Endometrial microvascular endothelial cells (primary cell): ENCODE results near the gene ZMIZ1. TPM values are rescaled to one million over a fixed set of nuclear protein-coding genes. Genes with fewer than 3 reads are reported as not detected.

Source experiments
- in situ Hi-C: cut with HindIII; loops from 2 replicates; pipeline ENCODE4 v1.10.0; 2017; ENCODE audit warnings: low sequenced_read_pairs, low pct_unique_long_range_greater_than_20kb; ENCODE audit errors: inconsistent ontology term
- total RNA-seq: library from RNA; depleted of rRNA; stranded (reverse); fragments of >200 nt; gene quantifications from one replicate; pipeline ENCODE4 v1.2.3, GENCODE V29; 2015; ENCODE audit errors: inconsistent ontology term

The ZMIZ1 gene
- total RNA-seq, 1 donor from 2014 or later = 19.5 TPM

GRCh38 chr10:79335470-79336235 lies 266.9 kb downstream of the ZMIZ1 start:
- in situ Hi-C loops = loop anchor here (25.0 kb wide), 1 partner anchor 152 kb away; no protein-coding TSS in a partner anchor

- in situ Hi-C loops = loop anchor here (25.0 kb wide), 1 partner anchor 151 kb away; no protein-coding TSS in a partner anchor
Measured at GRCh38 chr10:79336276-79336675, 267.5 kb downstream of the ZMIZ1 start.

- in situ Hi-C loops = loop anchor here (25.0 kb wide), 1 partner anchor 151 kb away; no protein-coding TSS in a partner anchor
Measured at GRCh38 chr10:79336739-79337138, 268.0 kb downstream of the ZMIZ1 start.

GRCh38 chr10:79337783-79338469 lies 269.2 kb downstream of the ZMIZ1 start:
- in situ Hi-C loops = loop anchor here (25.0 kb wide), 1 partner anchor 149 kb away; no protein-coding TSS in a partner anchor

GRCh38 chr10:79339266-79339665 lies 270.5 kb downstream of the ZMIZ1 start:
- in situ Hi-C loops = loop anchor here (25.0 kb wide), 1 partner anchor 148 kb away; no protein-coding TSS in a partner anchor

GRCh38 chr10:79340646-79341244 lies 272.0 kb downstream of the ZMIZ1 start:
- in situ Hi-C loops = loop anchor here (25.0 kb wide), 1 partner anchor 147 kb away; no protein-coding TSS in a partner anchor

GRCh38 chr10:79342295-79342761 lies 273.6 kb downstream of the ZMIZ1 start:
- in situ Hi-C loops = loop anchor here (25.0 kb wide), 1 partner anchor 145 kb away; no protein-coding TSS in a partner anchor

GRCh38 chr10:79342811-79343561 lies 274.2 kb downstream of the ZMIZ1 start:
- in situ Hi-C loops = loop anchor here (25.0 kb wide), 1 partner anchor 144 kb away; no protein-coding TSS in a partner anchor

- in situ Hi-C loops = loop anchor here (25.0 kb wide), 1 partner anchor 143 kb away; no protein-coding TSS in a partner anchor
Measured at GRCh38 chr10:79344502-79345195, 275.9 kb downstream of the ZMIZ1 start.

- in situ Hi-C loops = loop anchor here (25.0 kb wide), 1 partner anchor 142 kb away; no protein-coding TSS in a partner anchor
Measured at GRCh38 chr10:79345241-79346011, 276.7 kb downstream of the ZMIZ1 start.

- in situ Hi-C loops = loop anchor here (25.0 kb wide), 1 partner anchor 141 kb away; no protein-coding TSS in a partner anchor
Measured at GRCh38 chr10:79346012-79346340, 277.2 kb downstream of the ZMIZ1 start.

- in situ Hi-C loops = loop anchor here (25.0 kb wide), 1 partner anchor 141 kb away; no protein-coding TSS in a partner anchor
Measured at GRCh38 chr10:79346388-79347225, 277.8 kb downstream of the ZMIZ1 start.

- in situ Hi-C loops = loop anchor here (25.0 kb wide), 1 partner anchor 140 kb away; no protein-coding TSS in a partner anchor
Measured at GRCh38 chr10:79347226-79347893, 278.6 kb downstream of the ZMIZ1 start, which contains the start of gene PPIF. PPIF (plus strand) TSS chr10:79347469; CDS start chr10:79347549, 80 bp downstream.

GRCh38 chr10:79347894-79348639 lies 279.3 kb downstream of the ZMIZ1 start:
- in situ Hi-C loops = loop anchor here (25.0 kb wide), 1 partner anchor 139 kb away; no protein-coding TSS in a partner anchor

- in situ Hi-C loops = loop anchor here (25.0 kb wide), 1 partner anchor 139 kb away; no protein-coding TSS in a partner anchor
Measured at GRCh38 chr10:79348640-79348988, 279.8 kb downstream of the ZMIZ1 start.
